ENCODE measurements around the gene AKAP8L.

AKAP8L gene

DNA sequence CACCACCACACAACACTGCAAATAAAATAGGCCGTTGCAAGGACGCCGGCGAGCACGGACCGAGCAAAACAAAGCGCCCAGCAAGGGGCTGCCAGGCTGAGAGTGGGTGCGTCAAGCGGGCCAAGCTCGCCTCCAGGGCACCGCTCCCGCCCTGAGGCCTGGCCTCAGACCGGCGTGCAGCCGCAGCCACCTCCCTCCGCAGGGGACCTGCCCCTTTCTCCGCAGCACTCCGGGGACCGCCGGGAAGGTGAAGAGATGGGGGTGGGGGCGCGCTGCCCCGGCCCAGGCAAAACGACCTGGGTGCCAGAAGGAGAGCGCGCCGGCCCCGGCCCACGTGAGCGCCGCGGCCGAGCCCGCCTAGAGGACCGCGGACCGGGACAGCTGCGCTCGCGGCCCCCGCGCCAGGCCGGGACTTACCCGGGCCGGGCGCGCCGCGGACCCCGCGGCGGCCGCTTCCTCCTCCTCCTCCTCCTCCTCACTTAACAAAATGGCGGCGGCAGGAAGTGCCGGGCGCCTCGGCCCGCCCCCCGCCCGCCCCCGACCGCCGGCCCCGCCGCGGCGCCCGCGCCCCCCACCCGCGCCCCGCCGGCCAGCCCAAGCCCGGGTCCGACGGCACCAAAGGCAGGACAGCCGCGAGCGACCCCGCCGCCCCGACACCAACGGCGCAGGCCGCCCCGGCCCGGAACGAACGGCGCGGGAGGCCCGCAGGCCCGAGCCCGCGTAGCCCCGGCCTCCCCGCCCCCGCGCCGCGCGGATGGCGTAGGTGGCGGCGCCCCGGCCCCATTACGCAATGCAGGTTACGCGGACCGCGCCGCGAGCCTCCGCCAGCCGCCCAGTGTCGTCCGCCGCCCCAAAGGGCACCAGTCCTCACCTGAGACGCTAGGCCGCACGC is 87.1 kb downstream of the AKAP8L start:
- TF ChIP-seq, protein P1, sequence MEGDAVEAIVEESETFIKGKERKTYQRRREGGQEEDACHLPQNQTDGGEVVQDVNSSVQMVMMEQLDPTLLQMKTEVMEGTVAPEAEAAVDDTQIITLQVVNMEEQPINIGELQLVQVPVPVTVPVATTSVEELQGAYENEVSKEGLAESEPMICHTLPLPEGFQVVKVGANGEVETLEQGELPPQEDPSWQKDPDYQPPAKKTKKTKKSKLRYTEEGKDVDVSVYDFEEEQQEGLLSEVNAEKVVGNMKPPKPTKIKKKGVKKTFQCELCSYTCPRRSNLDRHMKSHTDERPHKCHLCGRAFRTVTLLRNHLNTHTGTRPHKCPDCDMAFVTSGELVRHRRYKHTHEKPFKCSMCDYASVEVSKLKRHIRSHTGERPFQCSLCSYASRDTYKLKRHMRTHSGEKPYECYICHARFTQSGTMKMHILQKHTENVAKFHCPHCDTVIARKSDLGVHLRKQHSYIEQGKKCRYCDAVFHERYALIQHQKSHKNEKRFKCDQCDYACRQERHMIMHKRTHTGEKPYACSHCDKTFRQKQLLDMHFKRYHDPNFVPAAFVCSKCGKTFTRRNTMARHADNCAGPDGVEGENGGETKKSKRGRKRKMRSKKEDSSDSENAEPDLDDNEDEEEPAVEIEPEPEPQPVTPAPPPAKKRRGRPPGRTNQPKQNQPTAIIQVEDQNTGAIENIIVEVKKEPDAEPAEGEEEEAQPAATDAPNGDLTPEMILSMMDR (IDR thresholded peaks at IDR 0.05; ENCODE audit: insufficient read depth, low read depth, low read length, missing control alignments) = no peak
- DNase-seq (ENCODE audit: low read depth) = peak; percentile 66
- peak overlapping the region; percentile 95 for H3K4me3 ChIP-seq (ENCODE audit: low read length)

DNA sequence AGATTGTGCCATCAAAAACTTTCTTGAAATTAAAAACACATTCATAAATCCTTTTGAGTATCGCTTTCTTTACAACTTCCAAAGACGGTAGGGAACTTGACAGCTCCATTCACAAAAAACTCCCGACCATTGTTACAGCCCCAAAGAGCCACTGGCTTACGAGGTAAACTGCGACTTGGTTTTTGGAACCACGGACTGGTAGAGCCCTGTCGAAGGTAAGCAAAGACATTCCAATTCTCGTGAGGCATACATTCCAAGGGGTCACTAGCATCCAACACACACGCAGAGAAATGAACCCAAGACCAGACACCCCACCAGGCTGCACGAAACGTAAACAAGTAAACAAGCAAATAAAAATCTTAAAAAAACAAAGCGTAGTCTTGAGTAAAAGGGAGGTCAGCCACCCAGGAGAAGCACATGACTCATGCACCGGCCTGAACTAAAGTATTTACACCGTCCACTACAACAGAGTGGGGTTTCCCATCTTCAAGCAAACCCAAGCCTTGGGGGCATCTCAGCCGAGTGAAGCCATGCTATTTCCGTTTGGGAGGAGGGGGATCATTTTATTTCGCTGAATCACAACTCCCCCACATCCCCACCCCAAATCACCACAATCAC is 87.9 kb downstream of the AKAP8L start:
- DNase-seq (ENCODE audit: low read depth) = peak; percentile 85
- TF ChIP-seq, protein P1 (IDR thresholded peaks at IDR 0.05; ENCODE audit: insufficient read depth, low read depth, low read length, missing control alignments) = no peak
- H3K4me3 ChIP-seq (ENCODE audit: low read length) = peak overlapping the region; percentile 95
